Neural progenitor cell (in vitro differentiated cells): ENCODE results near the gene ZMYND10.

Experiments
- EZH2phosphoT487 ChIP-seq: fragments of 200-600 bp; sonication (generic); IDR thresholded peaks from 2 replicates; pipeline ENCODE4 v1.6.1; 2017; ENCODE audit warnings: antibody characterized with exemption
- TF ChIP-seq, protein P1 (sequence below): fragments of 200-600 bp; sonication (generic); IDR thresholded peaks from 2 replicates; pipeline ENCODE4 v1.5.1; 2017; ENCODE audit warnings: antibody characterized with exemption, mild to moderate bottlenecking

DNA sequence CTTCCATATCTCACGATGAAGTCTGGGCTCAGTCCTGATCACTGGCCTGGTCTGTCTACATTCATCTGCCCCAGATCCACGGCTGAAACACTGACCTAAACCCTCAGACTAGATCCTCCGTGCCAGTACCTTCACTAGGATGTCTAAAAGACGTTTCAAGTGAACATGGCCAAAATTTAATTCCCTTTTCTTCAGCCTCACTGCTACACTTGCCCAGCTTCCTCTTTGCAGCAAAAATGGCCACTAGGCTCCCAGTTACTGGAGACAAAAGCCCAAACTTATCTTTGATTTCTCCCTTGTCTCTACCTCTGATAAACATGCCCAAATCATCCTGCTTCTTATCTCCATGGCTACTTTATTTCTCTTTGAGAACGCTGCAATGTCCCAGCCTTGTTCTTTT, 6.6 kb downstream of the ZMYND10 start:
- TF ChIP-seq, protein P1, sequence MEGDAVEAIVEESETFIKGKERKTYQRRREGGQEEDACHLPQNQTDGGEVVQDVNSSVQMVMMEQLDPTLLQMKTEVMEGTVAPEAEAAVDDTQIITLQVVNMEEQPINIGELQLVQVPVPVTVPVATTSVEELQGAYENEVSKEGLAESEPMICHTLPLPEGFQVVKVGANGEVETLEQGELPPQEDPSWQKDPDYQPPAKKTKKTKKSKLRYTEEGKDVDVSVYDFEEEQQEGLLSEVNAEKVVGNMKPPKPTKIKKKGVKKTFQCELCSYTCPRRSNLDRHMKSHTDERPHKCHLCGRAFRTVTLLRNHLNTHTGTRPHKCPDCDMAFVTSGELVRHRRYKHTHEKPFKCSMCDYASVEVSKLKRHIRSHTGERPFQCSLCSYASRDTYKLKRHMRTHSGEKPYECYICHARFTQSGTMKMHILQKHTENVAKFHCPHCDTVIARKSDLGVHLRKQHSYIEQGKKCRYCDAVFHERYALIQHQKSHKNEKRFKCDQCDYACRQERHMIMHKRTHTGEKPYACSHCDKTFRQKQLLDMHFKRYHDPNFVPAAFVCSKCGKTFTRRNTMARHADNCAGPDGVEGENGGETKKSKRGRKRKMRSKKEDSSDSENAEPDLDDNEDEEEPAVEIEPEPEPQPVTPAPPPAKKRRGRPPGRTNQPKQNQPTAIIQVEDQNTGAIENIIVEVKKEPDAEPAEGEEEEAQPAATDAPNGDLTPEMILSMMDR: no peak
- no peak for TF ChIP-seq EZH2phosphoT487
